A549 (cell line): ENCODE results near the gene REEP5. TPM values are rescaled to one million over a fixed set of nuclear protein-coding genes. Genes with fewer than 3 reads are reported as not detected.
"Not testable (repeated sequence)": the region's sequence is repeated elsewhere in the genome, so short reads cannot be mapped to it uniquely, and the experiment has no call there.

Experiments used
- ATAC-seq, 2 experiments: fragments of 200-7000 bp in 1 of 2; fragments of >200 bp in 1 of 2; cut with Nextera tagmentation in 1 of 2; cut with Tn5 transposase in 1 of 2; 3 replicates each; pipeline versions ENCODE4 v1.8.0 to v1.9.1; 2018 to 2020; ENCODE audit warnings: mild to moderate bottlenecking in 1 of 2, moderate library complexity in 1 of 2
- CTCF ChIA-PET: fragments of 300-600 bp; sonication (Branson Sonifier 250); formaldehyde crosslinking; extraction: SDS; loops from one replicate; lab custom pipeline; 2021; ENCODE audit warnings: antibody characterized with exemption, inconsistent platforms; lab: Yijun Ruan, JAX
- POLR2A ChIA-PET: fragments of 350-600 bp; formaldehyde crosslinking; extraction: SDS; loops from one replicate; lab custom pipeline; 2021; ENCODE audit warnings: antibody characterized with exemption, inconsistent platforms; lab: Yijun Ruan, JAX
- DNase-seq, 2 experiments: peaks; one replicate each; pipeline versions ENCODE4 v3.0.0 to v3.0.0-alpha.2; 2011 to 2016; ENCODE audit warnings: low read depth in 1 of 2, low spot score in 1 of 2
- FAIRE-seq: peaks from 2 replicates; lab custom pipeline; 2011; peaks lifted over from hg19 to GRCh38; lab: Jason Lieb, UNC
- H3K27ac ChIP-seq, 2 experiments: fragments of >200 bp; sonication (Bioruptor Twin); formaldehyde crosslinking; 3 replicates each; pipeline ENCODE4 v1.5.1; 2016 to 2017
- H3K4me1 ChIP-seq: fragments of >200 bp; sonication (Bioruptor Twin); formaldehyde crosslinking; 3 replicates; pipeline ENCODE4 v1.6.1; 2016
- H3K4me2 ChIP-seq: fragments of >200 bp; sonication (Bioruptor Twin); formaldehyde crosslinking; 3 replicates; pipeline ENCODE4 v1.6.1; 2016
- H3K4me3 ChIP-seq: fragments of >200 bp; sonication (Bioruptor Twin); formaldehyde crosslinking; 3 replicates; pipeline ENCODE4 v1.5.1; 2016
- H3K9me3 ChIP-seq: fragments of >200 bp; sonication (Bioruptor Twin); formaldehyde crosslinking; 3 replicates; pipeline ENCODE4 v1.6.1; 2016
- ATOH8 ChIP-seq: fragments of 250-450 bp; sonication (Bioruptor Pico); IDR thresholded peaks from 2 replicates; pipeline ENCODE4 v1.5.0; 2020; ENCODE audit warnings: low read depth, mild to moderate bottlenecking, moderate library complexity
- BCL3 ChIP-seq: fragments of >200 bp; sonication (Bioruptor Twin); formaldehyde crosslinking; IDR thresholded peaks from 3 replicates; pipeline ENCODE4 v1.6.1; 2016
- BHLHE40 ChIP-seq: IDR thresholded peaks from 2 replicates; pipeline ENCODE4 v1.6.1; 2012; ENCODE audit warnings: low read depth, low read length, inconsistent platforms
- E2F6 ChIP-seq: IDR thresholded peaks from 2 replicates; pipeline ENCODE4 v1.6.1; 2012; ENCODE audit warnings: low read depth, borderline replicate concordance
- EHMT2 ChIP-seq: fragments of 200-600 bp; sonication (generic); IDR thresholded peaks from 2 replicates; pipeline ENCODE4 v1.6.1; 2016; ENCODE audit warnings: antibody characterized with exemption, low read depth, mild to moderate bottlenecking, moderate library complexity
- EP300 ChIP-seq, 2 experiments: fragments of >200 bp; sonication (Bioruptor Twin); formaldehyde crosslinking; IDR thresholded peaks; 2 replicates in 1 of 2; 3 replicates in 1 of 2; pipeline ENCODE4 v1.6.1; 2016 to 2017
- ESRRA ChIP-seq: fragments of 150-350 bp; IDR thresholded peaks from 2 replicates; pipeline ENCODE4 v1.6.1; 2014; ENCODE audit warnings: mild to moderate bottlenecking, low read length, borderline replicate concordance
- FOSL2 ChIP-seq, 2 experiments: fragments of 450-650 bp in 1 of 2; fragments of >200 bp in 1 of 2; sonication (Bioruptor Twin) in 1 of 2; formaldehyde crosslinking; IDR thresholded peaks; 2 replicates each; pipeline versions ENCODE4 v1.5.0 to v1.6.1; 2016 to 2020; ENCODE audit warnings: mild to moderate bottlenecking in 1 of 2, moderate library complexity in 1 of 2
- GATA3 ChIP-seq: IDR thresholded peaks from 2 replicates; pipeline ENCODE4 v1.6.1; 2012; ENCODE audit warnings: borderline replicate concordance
- HES2 ChIP-seq: fragments of >200 bp; sonication (Bioruptor Twin); formaldehyde crosslinking; IDR thresholded peaks from 2 replicates; pipeline ENCODE4 v1.6.1; 2016
- HEYL ChIP-seq: fragments of 250-450 bp; sonication (Bioruptor Pico); IDR thresholded peaks from 2 replicates; pipeline ENCODE4 v1.8.0; 2021; ENCODE audit warnings: mild to moderate bottlenecking, moderate library complexity
- HOXB13 ChIP-seq: fragments of 250-450 bp; sonication (Bioruptor Pico); IDR thresholded peaks from 2 replicates; pipeline ENCODE4 v1.5.0; 2020; ENCODE audit warnings: low read depth, mild to moderate bottlenecking, moderate library complexity
- KDM5A ChIP-seq: fragments of 200-600 bp; sonication (generic); IDR thresholded peaks from 2 replicates; pipeline ENCODE4 v1.6.1; 2016; ENCODE audit warnings: antibody characterized with exemption, mild to moderate bottlenecking
- MYC ChIP-seq: IDR thresholded peaks from 2 replicates; pipeline ENCODE4 v1.6.1; 2012; ENCODE audit warnings: mild to moderate bottlenecking, inconsistent platforms, low read length, improper control_type of control experiment, borderline replicate concordance
- NFE2L2 ChIP-seq: fragments of 150-350 bp; conservative IDR thresholded peaks from 2 replicates; pipeline ENCODE4 v1.6.1; 2014; ENCODE audit warnings: low read length
- NPAS2 ChIP-seq: fragments of 250-450 bp; sonication (Bioruptor Pico); IDR thresholded peaks from 2 replicates; pipeline ENCODE4 v1.8.0; 2022; ENCODE audit warnings: mild to moderate bottlenecking, moderate library complexity, borderline replicate concordance
- PBX3 ChIP-seq: IDR thresholded peaks from 2 replicates; pipeline ENCODE4 v1.6.1; 2012
- RAD21 ChIP-seq, 2 experiments: fragments of >200 bp in 1 of 2; sonication (Bioruptor Twin) in 1 of 2; formaldehyde crosslinking in 1 of 2; IDR thresholded peaks in 1 of 2; conservative IDR thresholded peaks in 1 of 2; 2 replicates in 1 of 2; 3 replicates in 1 of 2; pipeline ENCODE4 v1.6.1; 2012 to 2018; ENCODE audit warnings: inconsistent platforms in 1 of 2
- RNF2 ChIP-seq: fragments of 200-600 bp; sonication (generic); IDR thresholded peaks from 2 replicates; pipeline ENCODE4 v1.6.1; 2016; ENCODE audit warnings: low read depth, mild to moderate bottlenecking, antibody characterized with exemption, moderate library complexity, borderline replicate concordance
- SMC3 ChIP-seq: fragments of >200 bp; sonication (Bioruptor Twin); formaldehyde crosslinking; IDR thresholded peaks from 3 replicates; pipeline ENCODE4 v1.6.1; 2018; ENCODE audit warnings: inconsistent platforms
- SREBF2 ChIP-seq: fragments of 450-650 bp; IDR thresholded peaks from 2 replicates; pipeline ENCODE4 v1.6.1; 2014; ENCODE audit warnings: mild to moderate bottlenecking, moderate library complexity
- ZSCAN20 ChIP-seq: fragments of 250-450 bp; sonication (Bioruptor Pico); IDR thresholded peaks from 2 replicates; pipeline ENCODE4 v1.8.0; 2022; ENCODE audit warnings: mild to moderate bottlenecking, moderate library complexity
- WGBS: methylation state at CpG from one replicate; pipeline ENCODE4 v1.1.6; 2017; ENCODE audit errors: missing lambda C conversion rate; 5-methylcytosine and 5-hydroxymethylcytosine counted together
- polyA plus RNA-seq, 4 experiments: library from polyadenylated mRNA; depleted of rRNA in 3 of 4; stranded (reverse); fragments of >200 nt; fragmentation: RNase III in 1 of 4; extraction: RNeasy Plus Mini Kit Qiagen cat#74134 plus additional on column Dnase treatment in 1 of 4; gene quantifications; 2 replicates in 3 of 4; 3 replicates in 1 of 4; pipeline ENCODE4 v1.2.3, GENCODE V29; 2011 to 2017
- TF ChIP-seq, protein P1 (sequence below): fragments of 250-450 bp; sonication (Bioruptor Pico); IDR thresholded peaks from 2 replicates; pipeline ENCODE4 v1.5.0; 2021; ENCODE audit warnings: mild to moderate bottlenecking, moderate library complexity, borderline replicate concordance
- TF ChIP-seq, protein P2 (sequence below): fragments of 450-650 bp; IDR thresholded peaks from 2 replicates; pipeline ENCODE4 v1.6.1; 2014; ENCODE audit warnings: antibody characterized with exemption

Gene REEP5
- polyA plus RNA-seq, 2 of the 4 experiments (the other 2 are of a cell fraction) = 134 to 164 TPM

- Histone ChIP-seq H3K4me2 (no peak overlapping the region), H3K4me3 (no peak overlapping the region), H3K9me3 (no peaks in the 10 kb centered on the region), H3K4me1 (peaks cover 41% of the 10 kb centered on the region), H3K27ac (no peak overlapping the region)
- no peak for DNase-seq
- FAIRE-seq = no peak
- no peak for ATAC-seq
- ChIA-PET CTCF (interaction anchor here (5.3 kb wide), 1 partner anchor 44 kb away, joined by 23 read pairs; the partner anchor contains the start of gene REEP5), POLR2A (interaction anchor here (1.0 kb wide), 1 partner anchor 11 kb away, joined by 6 read pairs; the partner anchor contains the start of gene DCP2)
- WGBS = 92% methylated on average over 8 of the region's 8 CpGs
- TF ChIP-seq SMC3 (no peak), NFE2L2 (no peak), KDM5A (no peak), E2F6 (no peak), PBX3 (no peak), HEYL (no peak), GATA3 (no peak), RAD21 (conservative IDR thresholded peaks at IDR 0.05 in 1 of 2, IDR thresholded peaks at IDR 0.05 in 1 of 2) (no peak), ZSCAN20 (no peak), RNF2 (no peak), BCL3 (no peak)
- TF ChIP-seq, protein P1, sequence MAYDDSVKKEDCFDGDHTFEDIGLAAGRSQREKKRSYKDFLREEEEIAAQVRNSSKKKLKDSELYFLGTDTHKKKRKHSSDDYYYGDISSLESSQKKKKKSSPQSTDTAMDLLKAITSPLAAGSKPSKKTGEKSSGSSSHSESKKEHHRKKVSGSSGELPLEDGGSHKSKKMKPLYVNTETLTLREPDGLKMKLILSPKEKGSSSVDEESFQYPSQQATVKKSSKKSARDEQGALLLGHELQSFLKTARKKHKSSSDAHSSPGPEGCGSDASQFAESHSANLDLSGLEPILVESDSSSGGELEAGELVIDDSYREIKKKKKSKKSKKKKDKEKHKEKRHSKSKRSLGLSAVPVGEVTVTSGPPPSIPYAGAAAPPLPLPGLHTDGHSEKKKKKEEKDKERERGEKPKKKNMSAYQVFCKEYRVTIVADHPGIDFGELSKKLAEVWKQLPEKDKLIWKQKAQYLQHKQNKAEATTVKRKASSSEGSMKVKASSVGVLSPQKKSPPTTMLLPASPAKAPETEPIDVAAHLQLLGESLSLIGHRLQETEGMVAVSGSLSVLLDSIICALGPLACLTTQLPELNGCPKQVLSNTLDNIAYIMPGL (CRISPR knock-in tag) = no peak
Observed at GRCh38 chr5:112965733-112966306, 43.8 kb upstream of the REEP5 start.

DNA sequence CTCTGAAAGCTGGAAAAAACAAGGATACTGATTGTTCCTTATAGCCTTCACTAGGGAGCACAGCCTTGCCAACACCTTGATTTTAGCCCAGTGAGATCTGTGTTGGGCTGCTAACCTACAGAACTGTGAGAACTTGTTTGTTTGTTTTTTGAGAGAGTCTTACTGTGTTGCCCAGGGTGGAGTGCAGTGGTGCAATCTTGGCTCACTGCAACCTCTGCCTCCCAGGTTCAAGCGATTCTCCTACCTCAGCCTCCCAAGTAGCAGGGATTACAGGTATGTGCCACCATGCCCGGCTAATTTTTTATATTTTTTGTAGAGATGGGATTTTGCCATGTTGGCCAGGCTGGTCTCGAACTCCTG, 41.3 kb upstream of the REEP5 start:
- 72% methylated on average over 3 of the region's 3 CpGs for WGBS
- Histone ChIP-seq H3K4me2 (peak overlapping the region; percentile 54), H3K27ac (peak overlapping the region; percentile 60 to 66), H3K4me1 (peaks cover 49% of the 10 kb centered on the region)
- not testable (repeated sequence) for ATAC-seq, H3K9me3 ChIP-seq, FAIRE-seq, DNase-seq, H3K4me3 ChIP-seq
- ChIA-PET POLR2A (interaction anchor here (1.0 kb wide), 1 partner anchor 42 kb away, joined by 4 read pairs; no protein-coding TSS in a partner anchor), CTCF (interaction anchor here (0.6 to 2.3 kb wide), 13 partner anchors 11 to 413 kb away, joined by 3 to 8 read pairs (median 4); partner anchors contain the start of genes DCP2 and REEP5)

GRCh38 chr5:112960863-112961504, 39.0 kb upstream of the REEP5 start:
- Histone ChIP-seq H3K9me3 (no peaks in the 10 kb centered on the region), H3K4me3 (no peak overlapping the region), H3K27ac (peak overlapping the region; percentile 36 to 78; a peak in 5 of 6 replicates), H3K4me2 (no peak overlapping the region), H3K4me1 (peaks cover 63% of the 10 kb centered on the region)
- 94% methylated on average over 6 of the region's 6 CpGs for WGBS
- ATAC-seq (no peak), DNase-seq (no peak), FAIRE-seq (no peak)
- POLR2A ChIA-PET = interaction anchor here (0.7 to 3.3 kb wide), 2 partner anchors 15 to 40 kb away, joined by 8 to 13 read pairs; partner anchors contain the start of gene DCP2
- CTCF ChIA-PET = interaction anchor here (0.6 to 2.0 kb wide), 6 partner anchors 10 to 340 kb away, joined by 3 to 6 read pairs (median 4); no protein-coding TSS in a partner anchor
- TF ChIP-seq NFE2L2 (no peak), HES2 (no peak), ESRRA (no peak), NPAS2 (CRISPR knock-in tag) (no peak), RAD21 (conservative IDR thresholded peaks at IDR 0.05 in 1 of 2, IDR thresholded peaks at IDR 0.05 in 1 of 2) (no peak), BHLHE40 (no peak), MYC (no peak), EP300 (IDR thresholded peaks at IDR 0.05) (no peak), FOSL2 (IDR thresholded peaks at IDR 0.05) (no peak), FOSL2 (CRISPR knock-in tag; IDR thresholded peaks at IDR 0.05) (no peak), EHMT2 (no peak), ATOH8 (CRISPR knock-in tag) (no peak), HOXB13 (CRISPR knock-in tag) (no peak), SREBF2 (no peak)
- TF ChIP-seq, protein P2, sequence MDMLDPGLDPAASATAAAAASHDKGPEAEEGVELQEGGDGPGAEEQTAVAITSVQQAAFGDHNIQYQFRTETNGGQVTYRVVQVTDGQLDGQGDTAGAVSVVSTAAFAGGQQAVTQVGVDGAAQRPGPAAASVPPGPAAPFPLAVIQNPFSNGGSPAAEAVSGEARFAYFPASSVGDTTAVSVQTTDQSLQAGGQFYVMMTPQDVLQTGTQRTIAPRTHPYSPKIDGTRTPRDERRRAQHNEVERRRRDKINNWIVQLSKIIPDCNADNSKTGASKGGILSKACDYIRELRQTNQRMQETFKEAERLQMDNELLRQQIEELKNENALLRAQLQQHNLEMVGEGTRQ = no peak
